ENCODE data around the gene FSTL4.

FSTL4 gene

GRCh38 chr5:133642153-133642722 lies 29.9 kb upstream of the FSTL4 start:
- DNase-seq (ENCODE audit: low spot score) (no peak), ATAC-seq (ENCODE audit: low read depth) (no peak)
- Histone ChIP-seq H3K36me3 (ENCODE audit: low read depth) (no peaks in the 10 kb centered on the region), H3K9me3 (ENCODE audit: severe bottlenecking) (no peaks in the 10 kb centered on the region), H3K27me3 (ENCODE audit: insufficient read depth, poor library complexity, severe bottlenecking) (peaks cover 10% of the 10 kb centered on the region), H3K27ac (ENCODE audit: poor library complexity, severe bottlenecking) (no peak overlapping the region), H3K4me3 (ENCODE audit: severe bottlenecking) (no peak overlapping the region), H3K4me1 (ENCODE audit: insufficient read depth, poor library complexity, severe bottlenecking) (no peaks in the 10 kb centered on the region)
- no peak for TF ChIP-seq CTCF (IDR thresholded peaks at IDR 0.05; ENCODE audit: poor library complexity, severe bottlenecking)

GRCh38 chr5:133641683-133642082 lies 29.3 kb upstream of the FSTL4 start:
- H3K4me1 ChIP-seq (ENCODE audit: insufficient read depth, poor library complexity, severe bottlenecking) = no peaks in the 10 kb centered on the region
- ATAC-seq (ENCODE audit: low read depth) (no peak), DNase-seq (ENCODE audit: low spot score) (no peak)
- TF ChIP-seq CTCF (IDR thresholded peaks at IDR 0.05; ENCODE audit: poor library complexity, severe bottlenecking) = no peak
- H3K4me3 ChIP-seq (ENCODE audit: severe bottlenecking) = no peak overlapping the region
- H3K36me3 ChIP-seq (ENCODE audit: low read depth) = no peaks in the 10 kb centered on the region
- H3K27me3 ChIP-seq (ENCODE audit: insufficient read depth, poor library complexity, severe bottlenecking) = peaks cover 10% of the 10 kb centered on the region
- H3K27ac ChIP-seq (ENCODE audit: poor library complexity, severe bottlenecking) = no peak overlapping the region
- H3K9me3 ChIP-seq (ENCODE audit: severe bottlenecking) = no peaks in the 10 kb centered on the region

- Histone ChIP-seq H3K4me1 (ENCODE audit: insufficient read depth, poor library complexity, severe bottlenecking) (no peaks in the 10 kb centered on the region), H3K27me3 (ENCODE audit: insufficient read depth, poor library complexity, severe bottlenecking) (peaks cover 10% of the 10 kb centered on the region), H3K4me3 (ENCODE audit: severe bottlenecking) (no peak overlapping the region), H3K27ac (ENCODE audit: poor library complexity, severe bottlenecking) (no peak overlapping the region), H3K9me3 (ENCODE audit: severe bottlenecking) (no peaks in the 10 kb centered on the region), H3K36me3 (ENCODE audit: low read depth) (no peaks in the 10 kb centered on the region)
- no peak for TF ChIP-seq CTCF (IDR thresholded peaks at IDR 0.05; ENCODE audit: poor library complexity, severe bottlenecking)
- no peak for ATAC-seq (ENCODE audit: low read depth)
- DNase-seq (ENCODE audit: low spot score) = no peak
Measured at GRCh38 chr5:133639850-133640528, 27.6 kb upstream of the FSTL4 start.

GRCh38 chr5:133638436-133638835 lies 26.1 kb upstream of the FSTL4 start:
- Histone ChIP-seq H3K4me1 (ENCODE audit: insufficient read depth, poor library complexity, severe bottlenecking) (no peaks in the 10 kb centered on the region), H3K4me3 (ENCODE audit: severe bottlenecking) (no peak overlapping the region), H3K36me3 (ENCODE audit: low read depth) (no peaks in the 10 kb centered on the region), H3K27ac (ENCODE audit: poor library complexity, severe bottlenecking) (no peak overlapping the region), H3K9me3 (ENCODE audit: severe bottlenecking) (no peaks in the 10 kb centered on the region), H3K27me3 (ENCODE audit: insufficient read depth, poor library complexity, severe bottlenecking) (peaks cover 3% of the 10 kb centered on the region)
- no peak for TF ChIP-seq CTCF (IDR thresholded peaks at IDR 0.05; ENCODE audit: poor library complexity, severe bottlenecking)
- no peak for ATAC-seq (ENCODE audit: low read depth)
- no peak for DNase-seq (ENCODE audit: low spot score)

- peaks cover 3% of the 10 kb centered on the region for H3K27me3 ChIP-seq (ENCODE audit: insufficient read depth, poor library complexity, severe bottlenecking)
- no peak overlapping the region for H3K4me3 ChIP-seq (ENCODE audit: severe bottlenecking)
- no peak overlapping the region for H3K27ac ChIP-seq (ENCODE audit: poor library complexity, severe bottlenecking)
- no peak for TF ChIP-seq CTCF (IDR thresholded peaks at IDR 0.05; ENCODE audit: poor library complexity, severe bottlenecking)
- no peaks in the 10 kb centered on the region for H3K9me3 ChIP-seq (ENCODE audit: severe bottlenecking)
- H3K4me1 ChIP-seq (ENCODE audit: insufficient read depth, poor library complexity, severe bottlenecking) = no peaks in the 10 kb centered on the region
- ATAC-seq (ENCODE audit: low read depth) (no peak), DNase-seq (ENCODE audit: low spot score) (no peak)
- no peaks in the 10 kb centered on the region for H3K36me3 ChIP-seq (ENCODE audit: low read depth)
Measured at GRCh38 chr5:133637206-133637605, 24.9 kb upstream of the FSTL4 start.

All from RWPE2 (cell line).